GM18861 (cell line): Measurements from ENCODE around the gene MIA3.
A peak's percentile ranks its signal among the peaks of the same experiment; 100 is the strongest.

Experiments used
- ATAC-seq: cut with Tn5 transposase; IDR thresholded peaks from one replicate; pipeline ENCODE4 v1.9.1; 2021; ENCODE audit not compliant: unreplicated experiment

MIA3 gene

GRCh38 chr1:222617367-222617951, 438 bp upstream of the MIA3 start:
- ATAC-seq: peak; percentile 70

- ATAC-seq: no peak
Observed at GRCh38 chr1:222618880-222619596, 1.1 kb downstream of the MIA3 start.

GRCh38 chr1:222620566-222620965, 2.7 kb downstream of the MIA3 start:
- peak; percentile 71 for ATAC-seq

DNA sequence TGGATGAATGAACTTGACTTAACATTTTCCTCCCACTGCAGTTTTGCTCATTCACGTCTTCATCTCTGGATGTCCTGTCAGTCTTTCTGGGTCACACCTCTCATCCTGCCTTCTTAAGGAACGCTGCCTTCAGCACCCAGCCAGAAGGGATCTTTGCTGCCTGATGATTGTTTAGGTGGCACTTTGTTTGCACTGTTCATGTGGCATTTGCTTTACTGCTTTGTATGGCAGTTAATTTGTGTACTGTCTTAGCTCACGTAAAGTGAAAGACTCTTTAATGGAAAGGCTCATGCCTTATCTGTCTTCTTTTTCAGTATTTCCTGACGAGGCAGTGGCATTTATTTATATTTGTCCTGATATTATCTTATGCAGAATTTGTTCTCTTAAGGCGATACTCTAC, 4.9 kb downstream of the MIA3 start:
- ATAC-seq: no peak

DNA sequence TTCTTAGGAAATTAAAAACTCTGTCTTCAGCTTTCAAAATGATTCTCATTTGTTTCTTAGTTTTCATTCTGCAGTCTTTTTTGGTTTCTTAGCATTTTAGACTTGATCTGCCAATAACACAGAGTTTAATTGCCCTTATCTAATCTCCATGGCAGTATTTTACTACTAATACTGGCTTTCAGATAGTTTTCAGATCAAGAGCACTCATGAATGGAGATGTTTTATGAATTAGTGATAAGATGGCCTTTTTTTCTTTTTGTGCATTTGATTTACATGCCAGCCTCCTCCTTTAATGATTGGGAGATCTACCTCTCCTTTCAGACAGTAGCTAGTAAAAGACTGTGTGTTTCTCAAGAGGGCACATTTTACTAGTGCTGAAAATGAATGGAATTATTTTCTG, 5.6 kb downstream of the MIA3 start:
- no peak for ATAC-seq

- no peak for ATAC-seq
Observed at GRCh38 chr1:222624214-222624613, 6.3 kb downstream of the MIA3 start.

GRCh38 chr1:222627232-222627631, 9.3 kb downstream of the MIA3 start:
- no peak for ATAC-seq

- ATAC-seq: no peak
Observed at GRCh38 chr1:222629921-222630535, 12.1 kb downstream of the MIA3 start.

DNA sequence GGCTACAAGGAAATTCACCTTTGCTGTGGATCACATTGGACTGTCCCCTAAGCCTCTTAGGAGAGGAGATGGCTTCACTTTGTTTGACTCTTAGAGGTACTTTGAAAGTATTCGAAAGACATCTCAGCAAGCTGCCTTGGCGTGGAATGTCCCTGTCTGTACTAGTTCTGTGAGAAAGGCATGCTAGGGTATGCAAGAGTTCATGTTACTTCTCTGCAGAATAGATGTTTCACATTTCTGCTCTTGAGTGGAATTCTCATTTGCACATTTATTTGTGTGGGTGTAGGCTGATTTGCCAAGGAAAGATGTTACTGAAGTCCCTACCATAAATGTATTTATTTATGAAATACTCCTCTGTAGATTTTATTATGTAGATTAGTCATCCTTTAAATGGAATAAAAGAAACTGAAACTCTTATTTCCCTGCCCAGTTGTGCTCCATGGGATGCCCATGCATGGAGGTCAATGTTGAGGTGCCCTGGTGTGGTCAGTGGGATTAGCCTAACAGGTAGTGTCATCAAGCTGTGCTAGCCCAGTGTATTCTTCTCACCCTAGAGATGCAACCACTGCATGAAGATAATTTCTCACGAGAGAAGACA, 13.8 kb downstream of the MIA3 start:
- no peak for ATAC-seq

DNA sequence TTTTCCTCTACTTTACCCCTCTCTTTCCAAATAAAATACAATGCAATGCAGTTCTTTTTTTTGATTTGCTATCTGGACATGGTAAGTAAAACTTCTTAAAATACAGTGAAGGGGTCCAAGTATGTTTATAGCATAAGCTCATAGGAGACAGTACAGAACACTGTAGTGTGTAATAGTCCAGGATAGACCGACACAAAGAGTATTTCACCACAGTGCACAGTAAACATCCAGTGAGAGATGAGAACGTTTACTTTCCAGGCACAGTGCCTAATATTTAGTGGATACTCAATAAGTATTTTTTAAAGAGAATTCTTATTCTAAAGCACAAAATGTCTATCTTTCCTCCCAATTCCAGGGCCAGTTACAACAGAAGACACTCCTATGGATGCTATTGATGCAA, 14.9 kb downstream of the MIA3 start:
- ATAC-seq: no peak

GRCh38 chr1:222634180-222635013, 16.5 kb downstream of the MIA3 start:
- peak; percentile 92 for ATAC-seq

DNA sequence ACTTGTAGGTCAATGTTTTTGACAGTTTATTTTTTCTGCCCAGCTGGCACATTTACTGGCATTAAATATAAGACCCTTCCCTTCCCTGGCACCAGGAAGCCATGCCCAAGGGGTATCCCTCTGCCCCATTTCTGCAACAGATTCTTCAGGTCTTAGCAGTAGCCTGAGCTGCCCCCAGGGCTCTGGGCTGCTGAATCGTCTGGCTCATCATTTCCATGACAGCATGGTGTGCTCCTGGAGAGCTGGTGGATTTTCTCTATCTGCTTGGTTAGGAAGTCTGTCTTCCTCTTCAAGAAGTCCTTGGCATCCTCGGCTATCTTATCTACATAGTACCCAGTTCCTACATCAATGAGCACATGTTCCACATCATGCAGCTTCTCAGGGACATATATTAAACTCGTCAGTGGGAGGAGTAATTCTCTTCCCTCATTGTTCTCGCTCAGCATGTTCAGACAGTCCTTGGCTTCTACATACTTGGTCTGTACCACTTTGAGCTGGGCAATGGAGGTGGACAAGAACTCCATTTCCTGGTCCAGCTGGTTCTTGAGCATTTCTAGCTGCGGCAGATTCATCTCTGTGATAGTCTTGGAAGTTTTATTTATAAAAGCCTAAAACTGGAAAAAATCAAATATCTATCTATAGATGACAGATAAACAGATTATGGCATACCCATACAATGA, 23.5 kb downstream of the MIA3 start:
- ATAC-seq: no peak

- ATAC-seq: no peak
Observed at GRCh38 chr1:222642468-222642867, 24.6 kb downstream of the MIA3 start.

- no peak for ATAC-seq
Observed at GRCh38 chr1:222643606-222643937, 25.7 kb downstream of the MIA3 start.

DNA sequence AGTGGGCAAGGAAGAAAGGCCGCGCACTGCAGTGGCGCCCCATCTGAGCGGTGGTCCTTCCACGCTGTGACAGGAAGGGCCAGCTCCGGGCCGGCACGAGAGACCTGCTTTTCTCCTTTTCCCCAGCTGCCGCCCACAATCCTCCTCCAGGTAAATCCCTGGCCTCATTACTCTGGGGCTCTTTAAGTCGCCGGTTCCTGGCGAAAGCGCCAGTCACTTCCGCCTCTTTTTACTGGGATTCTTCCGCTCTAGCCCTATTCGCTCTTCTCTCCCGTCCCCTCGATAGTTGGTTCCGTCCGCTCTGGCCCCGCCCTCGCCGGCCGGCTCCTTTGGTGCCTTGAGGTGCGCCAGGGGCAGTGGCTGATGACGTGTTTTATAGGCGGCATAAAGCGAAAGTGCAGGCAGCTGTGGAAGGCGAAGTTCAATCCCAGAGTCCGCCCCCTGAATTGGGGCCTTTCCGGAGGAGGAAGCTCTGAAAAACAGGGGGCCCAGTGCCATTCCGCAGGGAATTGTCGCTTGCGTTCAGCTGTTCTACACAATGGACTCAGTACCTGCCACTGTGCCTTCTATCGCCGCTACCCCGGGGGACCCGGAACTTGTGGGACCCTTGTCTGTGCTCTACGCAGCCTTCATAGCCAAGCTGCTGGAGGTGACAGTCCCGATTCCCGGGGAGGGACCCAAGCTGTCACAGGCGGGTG, 26.2 kb downstream of the MIA3 start:
- ATAC-seq: peak; percentile 96

DNA sequence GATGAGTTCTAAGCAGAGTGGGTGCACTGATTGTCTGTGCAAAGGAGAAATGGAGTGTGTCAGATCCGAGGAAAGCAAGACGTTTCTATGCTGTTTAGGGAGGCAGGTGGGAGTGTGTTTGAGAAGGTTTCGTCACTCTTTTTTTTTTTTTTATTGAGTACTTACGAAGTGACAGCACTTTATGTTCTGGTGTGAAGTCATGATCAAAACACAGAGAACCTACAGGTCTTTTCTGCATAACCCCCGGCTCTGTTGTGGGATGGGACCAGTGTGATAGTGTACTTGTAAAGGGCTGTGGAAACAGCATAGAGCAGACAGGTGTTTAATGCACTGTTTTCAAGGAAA, 26.7 kb downstream of the MIA3 start:
- ATAC-seq: no peak

DNA sequence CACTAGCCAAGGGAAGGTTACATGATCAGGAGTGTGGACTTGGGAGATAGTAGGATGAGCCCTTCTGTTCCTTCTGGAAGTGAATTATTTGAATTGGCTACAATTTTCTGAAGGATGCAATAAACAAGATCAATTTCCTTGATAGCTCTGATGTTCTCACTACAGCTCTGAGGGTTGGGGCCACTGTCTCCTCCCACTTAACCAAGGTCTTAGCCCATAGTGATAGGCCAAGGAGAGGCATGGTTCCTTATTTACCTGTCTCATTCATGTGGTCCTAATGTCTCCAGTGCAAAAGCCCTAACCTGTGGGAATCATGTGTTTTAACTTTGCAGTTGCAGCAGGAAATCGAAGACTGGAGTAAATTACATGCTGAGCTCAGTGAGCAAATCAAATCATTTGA, 34.8 kb downstream of the MIA3 start:
- ATAC-seq: no peak

GRCh38 chr1:222653178-222653827, 35.4 kb downstream of the MIA3 start:
- peak; percentile 38 for ATAC-seq

DNA sequence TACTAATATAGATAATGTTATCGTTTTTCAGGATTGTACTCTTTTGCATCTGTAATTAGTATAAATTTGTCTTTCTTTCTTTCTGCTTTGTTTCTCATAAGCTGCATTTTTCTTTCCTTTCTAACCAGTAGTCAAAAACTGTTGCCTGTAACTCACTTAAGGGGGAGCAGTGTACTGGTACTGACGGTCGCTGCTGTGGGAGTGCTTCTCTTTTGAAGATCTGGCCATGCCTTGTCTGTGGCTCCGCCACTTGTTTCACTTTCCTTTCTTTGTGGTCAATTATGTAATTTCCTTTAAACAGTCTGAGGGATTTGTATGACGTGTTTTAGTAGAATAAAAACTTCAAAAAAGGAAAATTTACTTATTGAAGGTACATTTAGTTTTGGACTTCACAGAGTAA, 37.0 kb downstream of the MIA3 start:
- ATAC-seq: peak; percentile 99
